HG03571 (cell line): ENCODE data around the gene NXPH3.

Experiments
- ATAC-seq: cut with Tn5 transposase; IDR thresholded peaks from one replicate; pipeline ENCODE4 v1.9.1; 2021; ENCODE audit not compliant: unreplicated experiment

Gene NXPH3

GRCh38 chr17:49588726-49589576 lies 13.3 kb downstream of the NXPH3 start:
- ATAC-seq = no peak

- ATAC-seq = no peak
Observed at GRCh38 chr17:49589577-49589927, 13.9 kb downstream of the NXPH3 start.

GRCh38 chr17:49590874-49591273 lies 15.2 kb downstream of the NXPH3 start:
- no peak for ATAC-seq

DNA sequence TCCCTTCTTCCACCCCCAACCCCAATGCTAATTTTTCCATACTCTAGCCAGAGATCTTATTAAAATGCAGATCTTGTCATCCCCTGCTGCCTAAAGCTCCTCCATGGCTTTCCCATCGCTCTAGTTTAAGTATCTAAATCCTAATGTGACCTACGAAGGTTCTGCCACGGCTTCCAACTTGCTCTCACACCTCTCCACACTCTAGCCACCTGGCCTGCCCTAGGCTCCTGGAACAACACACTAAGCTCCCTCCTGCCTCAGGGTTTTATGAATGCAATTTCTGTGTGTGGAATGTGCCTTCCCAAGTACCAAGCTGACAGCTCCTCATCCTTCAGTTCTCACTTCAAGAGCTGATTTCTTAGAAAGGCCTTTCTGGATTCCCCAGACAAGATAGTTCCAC lies 16.6 kb downstream of the NXPH3 start:
- no peak for ATAC-seq

DNA sequence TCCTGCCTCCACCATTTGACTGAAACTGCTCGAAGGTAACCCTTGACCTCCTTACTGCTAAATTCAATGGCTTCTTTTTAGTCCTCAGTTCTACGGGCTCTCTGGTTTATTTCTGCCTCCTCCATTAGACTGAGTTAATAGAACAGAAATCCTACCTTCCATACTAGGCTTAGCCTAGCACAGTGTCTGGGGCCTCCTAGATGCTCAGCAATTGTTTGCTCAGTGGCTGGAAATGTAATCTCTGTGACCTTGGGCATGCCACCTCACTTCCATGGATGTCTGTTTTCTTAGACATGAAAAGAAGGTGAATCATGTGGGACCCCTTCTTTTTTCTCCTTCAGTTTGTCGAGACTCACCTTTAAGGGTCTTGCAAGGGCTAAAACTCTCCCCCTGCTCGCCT lies 19.7 kb downstream of the NXPH3 start:
- ATAC-seq = no peak

DNA sequence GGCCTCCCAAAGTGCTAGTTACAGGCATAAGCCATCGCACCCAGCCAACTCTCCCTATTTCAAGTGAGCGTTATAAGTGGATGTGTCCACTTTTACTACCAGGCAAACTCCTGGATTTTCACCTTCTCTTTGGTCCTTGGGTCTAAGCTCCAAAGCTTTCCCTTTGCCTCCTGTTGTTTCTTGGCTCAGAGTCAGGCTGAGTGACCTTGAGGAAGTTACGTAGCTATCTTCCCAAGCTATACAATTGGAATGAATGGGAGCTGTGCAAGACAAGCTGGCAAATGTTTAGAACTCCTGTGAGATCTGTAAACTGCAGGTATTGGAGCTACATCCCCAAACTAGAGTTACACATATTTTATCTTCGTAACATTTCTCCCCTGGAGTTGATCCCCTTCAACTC lies 20.3 kb downstream of the NXPH3 start:
- ATAC-seq = no peak

- no peak for ATAC-seq
Observed at GRCh38 chr17:49596613-49597244, 21.1 kb downstream of the NXPH3 start.

- ATAC-seq = no peak
Observed at GRCh38 chr17:49597436-49597835, 21.8 kb downstream of the NXPH3 start.

- no peak for ATAC-seq
Observed at GRCh38 chr17:49597928-49598655, 22.4 kb downstream of the NXPH3 start.

GRCh38 chr17:49598918-49599317 lies 23.2 kb downstream of the NXPH3 start:
- no peak for ATAC-seq

DNA sequence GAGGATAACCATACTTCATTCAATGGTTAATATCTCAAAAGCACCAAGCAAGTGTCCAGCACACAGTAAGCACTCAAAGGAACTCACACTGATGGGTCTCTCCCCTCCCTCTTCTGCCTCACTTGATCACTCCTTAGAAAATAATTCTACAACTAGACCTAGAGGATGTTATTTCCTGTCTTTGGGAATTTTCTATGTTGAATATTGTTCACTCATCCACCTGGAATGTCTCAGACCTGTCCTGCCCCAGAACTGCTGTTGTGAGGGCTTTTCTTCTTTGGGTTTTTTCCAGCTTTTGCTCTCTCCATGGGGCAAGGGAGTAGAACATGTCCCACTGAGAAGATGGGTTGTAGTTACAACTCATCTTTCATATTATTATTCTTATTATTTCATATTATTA lies 25.3 kb downstream of the NXPH3 start:
- no peak for ATAC-seq

GRCh38 chr17:49602783-49603182 lies 27.1 kb downstream of the NXPH3 start:
- no peak for ATAC-seq

- no peak for ATAC-seq
Observed at GRCh38 chr17:49603238-49603637, 27.6 kb downstream of the NXPH3 start.

GRCh38 chr17:49603720-49604119 lies 28.0 kb downstream of the NXPH3 start:
- no peak for ATAC-seq

DNA sequence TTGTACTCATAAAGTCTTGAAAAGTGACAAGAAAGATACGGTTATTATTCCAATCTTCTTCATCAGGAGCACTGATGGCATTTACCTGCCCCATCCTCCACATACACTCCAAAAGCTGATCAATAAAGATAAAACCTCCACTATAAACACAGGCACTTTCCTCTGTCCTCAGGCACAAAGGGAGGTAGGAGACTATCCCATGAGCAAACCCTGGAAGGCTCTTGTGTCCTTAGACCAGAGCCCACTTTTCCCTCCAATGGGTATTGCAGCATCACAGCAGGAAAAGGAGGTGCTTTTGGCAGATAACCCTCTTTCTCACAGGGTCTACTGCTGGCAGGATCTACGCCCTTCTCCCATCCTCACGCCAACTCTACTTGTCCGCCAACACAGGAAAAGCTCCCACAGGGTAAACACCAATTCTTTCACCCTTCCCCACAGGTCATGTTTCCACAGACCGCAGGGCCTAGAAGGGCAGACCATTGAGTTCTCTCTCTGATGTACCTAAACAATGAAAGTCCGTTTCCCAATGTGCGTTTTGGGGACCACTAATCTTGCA lies 28.7 kb downstream of the NXPH3 start:
- ATAC-seq = no peak

- ATAC-seq = no peak
Observed at GRCh38 chr17:49610883-49611584, 35.4 kb downstream of the NXPH3 start.

DNA sequence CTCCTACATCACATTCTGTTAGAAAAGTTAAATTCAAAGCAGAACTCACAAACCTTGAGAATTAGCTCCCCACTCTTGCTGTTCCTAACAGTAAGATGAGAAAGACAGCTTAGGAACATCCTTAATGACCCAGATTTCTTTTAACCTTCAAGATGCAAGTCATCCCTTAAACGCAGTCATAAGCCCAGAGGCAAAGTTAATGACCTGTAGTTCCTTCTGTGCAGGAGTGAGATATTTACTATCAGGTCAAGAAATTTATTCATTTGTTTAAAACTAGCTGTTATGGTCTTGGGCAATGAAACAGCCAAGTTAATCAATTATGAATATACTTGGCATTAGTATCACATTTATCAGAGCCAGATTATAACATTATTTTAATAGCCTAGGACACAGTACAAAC lies 37.1 kb downstream of the NXPH3 start:
- no peak for ATAC-seq

DNA sequence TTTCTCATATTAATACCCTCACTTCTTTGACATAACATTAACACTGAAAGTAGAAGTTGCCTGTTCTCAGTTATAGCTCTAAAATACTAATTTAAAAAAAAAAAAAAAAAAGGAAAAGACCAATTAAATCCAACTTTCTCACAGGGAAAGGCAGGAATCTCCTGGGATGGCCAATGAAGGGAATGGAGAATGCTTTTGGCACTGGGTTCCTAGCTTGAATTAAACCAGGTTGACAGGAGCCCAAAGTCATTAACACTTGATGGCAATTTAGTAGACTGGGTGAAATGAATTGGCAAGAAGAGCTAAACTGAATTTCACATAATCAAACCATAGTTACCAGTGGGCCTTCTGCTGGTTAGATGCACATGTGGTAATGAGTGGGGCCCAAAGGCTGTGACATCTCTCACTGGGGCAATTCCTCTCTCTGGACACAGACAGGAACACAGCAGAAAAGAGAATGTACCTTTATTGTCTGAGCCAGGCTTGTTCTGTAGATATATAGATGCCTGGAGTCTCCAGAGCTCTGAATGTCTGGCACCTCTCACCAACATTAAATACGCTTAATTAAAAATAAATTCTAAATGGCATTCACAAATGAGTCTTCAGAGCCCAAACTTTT lies 37.6 kb downstream of the NXPH3 start:
- ATAC-seq = no peak

- ATAC-seq = no peak
Observed at GRCh38 chr17:49616086-49616485, 40.4 kb downstream of the NXPH3 start.

DNA sequence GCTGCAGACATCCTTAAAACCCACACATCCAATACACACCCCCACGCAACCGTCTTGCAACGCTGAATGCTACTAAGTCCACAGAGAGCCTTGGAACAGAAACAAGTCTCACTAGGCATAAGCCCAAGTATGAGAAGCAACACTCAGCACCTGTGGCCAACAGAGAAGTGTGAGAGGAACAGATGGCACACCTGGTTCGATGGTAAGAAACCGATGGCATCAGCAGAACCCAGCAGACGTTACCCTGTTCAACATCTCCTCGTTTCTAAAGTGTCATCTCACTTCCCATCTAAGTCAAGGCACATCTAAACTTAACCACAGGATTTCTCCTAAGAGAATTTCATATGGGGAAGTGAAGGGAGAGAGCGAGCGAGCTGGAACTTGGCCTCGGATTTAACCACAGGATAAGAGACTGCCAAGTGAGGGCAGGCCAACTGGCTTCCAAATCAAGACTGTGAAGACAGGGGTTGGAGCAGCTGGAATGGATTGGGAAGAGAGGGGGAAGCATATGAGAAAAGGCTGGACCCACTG lies 41.0 kb downstream of the NXPH3 start:
- no peak for ATAC-seq
